Karpas-422 (cell line): ENCODE results near the gene MTRF1. TPM values are rescaled to one million over a fixed set of nuclear protein-coding genes. Genes with fewer than 3 reads are reported as not detected.

Source experiments
- DNase-seq: peaks from one replicate; pipeline ENCODE4 v3.0.0-alpha.2; 2015
- H2AFZ ChIP-seq: fragments of 200-600 bp; sonication (generic); 2 replicates; pipeline ENCODE4 v1.6.1; 2014; ENCODE audit warnings: antibody characterized with exemption, low read length, mixed read lengths
- H3K27ac ChIP-seq: fragments of 200-600 bp; sonication (generic); 2 replicates; pipeline ENCODE4 v1.5.1; 2014; ENCODE audit warnings: mild to moderate bottlenecking, low read length, moderate library complexity
- H3K27me3 ChIP-seq: fragments of 200-600 bp; sonication (generic); 2 replicates; pipeline ENCODE4 v1.6.1; 2014; ENCODE audit warnings: low read length, mixed read lengths
- H3K36me3 ChIP-seq: fragments of 200-600 bp; sonication (generic); 2 replicates; pipeline ENCODE4 v1.6.1; 2014; ENCODE audit warnings: low read length, mixed read lengths; ENCODE audit not compliant: insufficient read depth
- H3K4me1 ChIP-seq: fragments of 200-600 bp; sonication (generic); 2 replicates; pipeline ENCODE4 v1.6.1; 2014; ENCODE audit warnings: mild to moderate bottlenecking, low read length, mixed read lengths
- H3K4me2 ChIP-seq: fragments of 200-600 bp; sonication (generic); 2 replicates; pipeline ENCODE4 v1.6.1; 2014; ENCODE audit warnings: low read length, low read depth, mild to moderate bottlenecking; ENCODE audit not compliant: poor library complexity, severe bottlenecking
- H3K4me3 ChIP-seq: fragments of 200-600 bp; sonication (generic); 2 replicates; pipeline ENCODE4 v1.5.1; 2014; ENCODE audit warnings: mild to moderate bottlenecking, antibody characterized with exemption, low read length, mixed read lengths
- H3K79me2 ChIP-seq: fragments of 200-600 bp; sonication (generic); 2 replicates; pipeline ENCODE4 v1.6.1; 2014; ENCODE audit warnings: mild to moderate bottlenecking, low read length, mixed read lengths
- H3K9ac ChIP-seq: fragments of 200-600 bp; sonication (generic); 2 replicates; pipeline ENCODE4 v1.6.0; 2014; ENCODE audit warnings: low read length
- H3K9me2 ChIP-seq: fragments of 200-600 bp; sonication (generic), shearing (Covaris generic); replicated peaks from 2 replicates; pipeline ENCODE4 v1.6.0; 2014; ENCODE audit warnings: mild to moderate bottlenecking, low read length, moderate library complexity; ENCODE audit not compliant: insufficient read depth
- H3K9me3 ChIP-seq: fragments of 300-700, 200-600 bp; sonication (generic); 2 replicates; pipeline ENCODE4 v1.6.1; 2014; ENCODE audit warnings: low read length, mixed read lengths
- H4K20me1 ChIP-seq: fragments of 200-600 bp; sonication (generic); 2 replicates; pipeline ENCODE4 v1.6.1; 2014; ENCODE audit warnings: mild to moderate bottlenecking, antibody characterized with exemption, low read length, low read depth; ENCODE audit not compliant: insufficient read depth
- total RNA-seq: library from RNA; depleted of rRNA; stranded (reverse); fragments of >200 nt; shearing (Covaris generic); gene quantifications from 2 replicates; pipeline ENCODE4 v1.2.3, GENCODE V29; 2014; ENCODE audit warnings: low replicate concordance

The MTRF1 gene
- total RNA-seq, 1 experiment from 2014 or later, result 34.2 TPM

- no peak within 1 kb of the TSS for H3K27ac ChIP-seq
- DNase-seq, result peak; percentile 96
Observed at GRCh38 chr13:41193919-41194824, 69.2 kb downstream of the MTRF1 start, which contains the start of gene KBTBD7. TSS of gene KBTBD7 (minus strand) at chr13:41194569. CDS start at chr13:41194257, 312 bp downstream.

DNA sequence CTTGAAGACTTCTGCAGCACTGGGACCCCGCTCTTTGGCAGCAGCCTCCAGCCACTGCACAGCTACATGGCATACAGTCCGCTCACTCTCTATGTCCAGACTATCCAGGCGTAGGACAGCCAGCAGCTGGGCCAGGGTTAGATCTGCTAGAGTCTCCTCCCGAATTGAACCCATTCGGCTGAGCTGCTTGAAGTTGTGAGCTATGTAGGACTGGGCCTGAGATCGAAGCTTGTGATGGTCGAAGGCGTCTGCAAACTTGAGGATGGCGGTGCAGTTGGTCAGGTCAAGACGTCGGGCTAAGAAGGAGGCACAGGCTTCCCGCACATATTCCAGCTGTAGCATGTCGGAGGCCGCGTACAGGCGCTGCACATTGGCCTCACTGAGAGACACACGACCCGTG lies 69.9 kb downstream of the MTRF1 start:
- H3K4me2 ChIP-seq, result peak overlapping the region; percentile 81
- H3K9me2 ChIP-seq, result no peaks in the 10 kb centered on the region
- no peaks in the 10 kb centered on the region for H4K20me1 ChIP-seq
- peaks cover 10% of the 10 kb centered on the region for H3K4me1 ChIP-seq
- H3K36me3 ChIP-seq, result no peaks in the 10 kb centered on the region
- H3K79me2 ChIP-seq, result no peaks in the 10 kb centered on the region
- no peak overlapping the region for H3K27ac ChIP-seq
- no peak overlapping the region for H2AFZ ChIP-seq
- H3K9me3 ChIP-seq, result no peaks in the 10 kb centered on the region
- peak overlapping the region; percentile 87; the same call in 1 of the 2 replicates for H3K9ac ChIP-seq
- no peaks in the 10 kb centered on the region for H3K27me3 ChIP-seq
- DNase-seq, result no peak
- H3K4me3 ChIP-seq, result peak overlapping the region; percentile 91; the same call in 1 of the 2 replicates

More at GRCh38 chr13:41193919-41194824, 69.2 kb downstream of the MTRF1 start, which contains the start of gene KBTBD7:
- Histone ChIP-seq H3K79me2 (no peaks in the 10 kb centered on the region), H3K9me3 (no peaks in the 10 kb centered on the region), H2AFZ (peak within 1 kb of the TSS; percentile 99), H3K9ac (peak within 1 kb of the TSS; percentile 87), H3K27me3 (no peaks in the 10 kb centered on the region), H4K20me1 (no peaks in the 10 kb centered on the region; the same call in 1 of the 2 replicates), H3K4me3 (peak within 1 kb of the TSS; percentile 91), H3K36me3 (no peaks in the 10 kb centered on the region), H3K4me2 (peak within 1 kb of the TSS; percentile 81), H3K9me2 (no peaks in the 10 kb centered on the region), H3K4me1 (peaks cover 17% of the 10 kb centered on the region)

- no peak for DNase-seq
Observed at GRCh38 chr13:41188584-41188983, 74.8 kb downstream of the MTRF1 start.

GRCh38 chr13:41186481-41186880 lies 76.9 kb downstream of the MTRF1 start:
- Histone ChIP-seq H3K36me3 (no peaks in the 10 kb centered on the region), H3K9me3 (no peaks in the 10 kb centered on the region), H4K20me1 (no peaks in the 10 kb centered on the region), H3K4me3 (no peak overlapping the region), H3K9ac (no peak overlapping the region), H3K27ac (no peak overlapping the region), H2AFZ (no peak overlapping the region), H3K4me1 (no peaks in the 10 kb centered on the region), H3K4me2 (no peak overlapping the region), H3K9me2 (no peaks in the 10 kb centered on the region), H3K27me3 (no peaks in the 10 kb centered on the region), H3K79me2 (no peaks in the 10 kb centered on the region)
- no peak for DNase-seq

More at GRCh38 chr13:41188584-41188983, 74.8 kb downstream of the MTRF1 start:
- Histone ChIP-seq H3K36me3 (no peaks in the 10 kb centered on the region), H4K20me1 (no peaks in the 10 kb centered on the region), H3K4me2 (no peak overlapping the region), H3K79me2 (no peaks in the 10 kb centered on the region), H3K4me3 (no peak overlapping the region), H3K4me1 (peaks cover 1% of the 10 kb centered on the region; the same call in 1 of the 2 replicates), H2AFZ (no peak overlapping the region), H3K9me2 (no peaks in the 10 kb centered on the region), H3K27me3 (no peaks in the 10 kb centered on the region), H3K9ac (no peak overlapping the region), H3K9me3 (no peaks in the 10 kb centered on the region), H3K27ac (no peak overlapping the region)

DNA sequence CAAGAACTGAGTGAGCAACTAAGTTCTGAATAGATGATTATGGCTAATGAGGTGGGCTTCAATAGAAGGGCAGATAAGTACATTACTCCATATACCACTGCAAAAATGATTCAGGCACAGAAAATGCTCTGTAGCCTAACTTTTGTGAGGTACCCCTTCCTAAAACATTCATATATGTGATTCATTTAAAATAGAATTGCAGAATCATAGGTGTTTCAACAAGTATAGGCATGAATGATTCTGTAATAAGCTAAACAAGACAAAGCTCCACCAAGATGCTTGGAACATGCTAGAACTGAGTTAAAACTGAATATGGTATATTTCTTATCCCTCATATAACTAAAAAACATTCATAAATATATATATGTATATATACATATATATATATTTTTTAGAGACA lies 81.1 kb downstream of the MTRF1 start:
- no peaks in the 10 kb centered on the region for H3K9me3 ChIP-seq
- no peak overlapping the region for H3K9ac ChIP-seq
- H2AFZ ChIP-seq, result no peak overlapping the region
- H3K27ac ChIP-seq, result no peak overlapping the region
- no peak for DNase-seq
- H4K20me1 ChIP-seq, result no peaks in the 10 kb centered on the region
- H3K4me2 ChIP-seq, result no peak overlapping the region
- no peak overlapping the region for H3K4me3 ChIP-seq
- H3K36me3 ChIP-seq, result no peaks in the 10 kb centered on the region
- H3K9me2 ChIP-seq, result no peaks in the 10 kb centered on the region
- H3K27me3 ChIP-seq, result no peaks in the 10 kb centered on the region
- H3K79me2 ChIP-seq, result no peaks in the 10 kb centered on the region
- no peaks in the 10 kb centered on the region for H3K4me1 ChIP-seq

GRCh38 chr13:41179593-41180250 lies 83.7 kb downstream of the MTRF1 start:
- no peak overlapping the region for H3K4me3 ChIP-seq
- no peaks in the 10 kb centered on the region for H4K20me1 ChIP-seq
- H3K27ac ChIP-seq, result no peak overlapping the region
- H3K27me3 ChIP-seq, result no peaks in the 10 kb centered on the region
- H3K9me3 ChIP-seq, result peaks cover 2% of the 10 kb centered on the region
- H3K9me2 ChIP-seq, result no peaks in the 10 kb centered on the region
- H3K36me3 ChIP-seq, result no peaks in the 10 kb centered on the region; the same call in 1 of the 2 replicates
- no peak overlapping the region for H3K9ac ChIP-seq
- no peak overlapping the region for H2AFZ ChIP-seq
- H3K79me2 ChIP-seq, result no peaks in the 10 kb centered on the region
- no peak overlapping the region for H3K4me2 ChIP-seq
- H3K4me1 ChIP-seq, result no peaks in the 10 kb centered on the region
- DNase-seq, result no peak

GRCh38 chr13:41178040-41178439 lies 85.3 kb downstream of the MTRF1 start:
- no peak overlapping the region for H3K4me3 ChIP-seq
- no peak overlapping the region for H2AFZ ChIP-seq
- no peak for DNase-seq
- H4K20me1 ChIP-seq, result no peaks in the 10 kb centered on the region
- no peak overlapping the region for H3K4me2 ChIP-seq
- no peaks in the 10 kb centered on the region for H3K9me2 ChIP-seq
- H3K9me3 ChIP-seq, result peaks cover 5% of the 10 kb centered on the region
- no peak overlapping the region for H3K9ac ChIP-seq
- no peaks in the 10 kb centered on the region for H3K4me1 ChIP-seq
- no peaks in the 10 kb centered on the region for H3K79me2 ChIP-seq
- no peaks in the 10 kb centered on the region; the same call in 1 of the 2 replicates for H3K36me3 ChIP-seq
- H3K27ac ChIP-seq, result no peak overlapping the region
- H3K27me3 ChIP-seq, result no peaks in the 10 kb centered on the region

DNA sequence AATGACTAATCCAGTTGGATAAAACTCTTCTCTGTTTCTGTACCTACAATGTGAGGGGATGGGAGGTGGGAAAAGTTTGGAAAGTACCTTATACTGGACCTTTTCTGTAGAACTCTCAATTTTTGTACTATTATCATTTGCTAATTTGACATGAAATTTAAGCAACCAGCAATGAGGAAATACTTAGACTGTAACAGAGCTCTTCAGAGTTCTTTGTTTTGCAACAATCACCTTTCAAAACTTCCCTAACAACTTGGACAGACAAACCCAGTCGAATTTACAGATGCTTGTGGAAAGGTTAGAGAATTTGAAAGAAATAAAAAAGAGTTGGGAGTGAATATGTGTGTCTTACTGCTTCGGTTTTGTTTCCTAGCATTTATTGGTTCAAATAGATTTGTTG lies 85.8 kb downstream of the MTRF1 start:
- no peak overlapping the region for H3K27ac ChIP-seq
- H3K9me3 ChIP-seq, result peaks cover 5% of the 10 kb centered on the region
- no peak overlapping the region for H3K4me3 ChIP-seq
- H4K20me1 ChIP-seq, result no peaks in the 10 kb centered on the region
- H3K36me3 ChIP-seq, result no peaks in the 10 kb centered on the region; the same call in 1 of the 2 replicates
- no peak overlapping the region for H3K9ac ChIP-seq
- no peaks in the 10 kb centered on the region for H3K27me3 ChIP-seq
- no peaks in the 10 kb centered on the region for H3K9me2 ChIP-seq
- no peaks in the 10 kb centered on the region for H3K4me1 ChIP-seq
- no peaks in the 10 kb centered on the region for H3K79me2 ChIP-seq
- H2AFZ ChIP-seq, result no peak overlapping the region
- no peak overlapping the region for H3K4me2 ChIP-seq
- no peak for DNase-seq
